ENCODE measurements around the gene PRKD1.
"Not testable (repeated sequence)": the region's sequence is repeated elsewhere in the genome, so short reads cannot be mapped to it uniquely, and the experiment has no call there.

PRKD1 gene

DNA sequence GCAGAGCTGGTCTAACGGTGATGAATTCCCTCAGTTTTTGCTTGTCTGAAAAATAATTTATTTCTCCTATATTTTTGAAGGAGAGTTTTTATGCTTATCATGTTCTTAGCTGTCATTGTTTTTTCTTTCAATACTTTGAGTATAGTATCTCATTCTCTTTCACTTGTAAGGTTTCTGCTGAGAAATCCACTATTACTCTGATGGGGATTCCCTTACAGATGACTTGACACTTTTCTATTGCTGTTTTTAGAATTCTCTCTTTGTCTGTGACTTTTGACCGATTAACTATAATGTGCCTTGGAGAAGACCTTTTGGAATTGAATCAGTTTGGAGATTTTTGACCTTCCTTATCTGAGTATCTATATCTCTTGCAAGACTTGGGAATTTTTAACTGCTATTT, 139.6 kb downstream of the PRKD1 start:
- H3K4me1 ChIP-seq (ENCODE audit: low read length): no peaks in the 10 kb centered on the region
- no peak overlapping the region for H3K9ac ChIP-seq (ENCODE audit: low read length)
- no peaks in the 10 kb centered on the region for H3K27me3 ChIP-seq (ENCODE audit: low read depth, low read length)
- H3K9me3 ChIP-seq (ENCODE audit: insufficient read depth, low read length): no peaks in the 10 kb centered on the region
- H3K36me3 ChIP-seq (replicated peaks; ENCODE audit: low read depth, low read length): no peaks in the 10 kb centered on the region
- H2AFZ ChIP-seq (ENCODE audit: low read depth, low read length): no peak overlapping the region
- H4K20me1 ChIP-seq (ENCODE audit: insufficient read depth, low read length): no peaks in the 10 kb centered on the region
- no peak for TF ChIP-seq EZH2phosphoT487 (IDR thresholded peaks at IDR 0.05; ENCODE audit: low read depth)
- TF ChIP-seq, protein P1, sequence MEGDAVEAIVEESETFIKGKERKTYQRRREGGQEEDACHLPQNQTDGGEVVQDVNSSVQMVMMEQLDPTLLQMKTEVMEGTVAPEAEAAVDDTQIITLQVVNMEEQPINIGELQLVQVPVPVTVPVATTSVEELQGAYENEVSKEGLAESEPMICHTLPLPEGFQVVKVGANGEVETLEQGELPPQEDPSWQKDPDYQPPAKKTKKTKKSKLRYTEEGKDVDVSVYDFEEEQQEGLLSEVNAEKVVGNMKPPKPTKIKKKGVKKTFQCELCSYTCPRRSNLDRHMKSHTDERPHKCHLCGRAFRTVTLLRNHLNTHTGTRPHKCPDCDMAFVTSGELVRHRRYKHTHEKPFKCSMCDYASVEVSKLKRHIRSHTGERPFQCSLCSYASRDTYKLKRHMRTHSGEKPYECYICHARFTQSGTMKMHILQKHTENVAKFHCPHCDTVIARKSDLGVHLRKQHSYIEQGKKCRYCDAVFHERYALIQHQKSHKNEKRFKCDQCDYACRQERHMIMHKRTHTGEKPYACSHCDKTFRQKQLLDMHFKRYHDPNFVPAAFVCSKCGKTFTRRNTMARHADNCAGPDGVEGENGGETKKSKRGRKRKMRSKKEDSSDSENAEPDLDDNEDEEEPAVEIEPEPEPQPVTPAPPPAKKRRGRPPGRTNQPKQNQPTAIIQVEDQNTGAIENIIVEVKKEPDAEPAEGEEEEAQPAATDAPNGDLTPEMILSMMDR (IDR thresholded peaks at IDR 0.05; ENCODE audit: low read depth, low read length): no peak
- no peak overlapping the region for H3K27ac ChIP-seq (ENCODE audit: low read length)
- no peak overlapping the region for H3K4me3 ChIP-seq (ENCODE audit: low read length)
- no peak overlapping the region for H3K4me2 ChIP-seq (ENCODE audit: low read length)
- H3K79me2 ChIP-seq (ENCODE audit: low read length): no peaks in the 10 kb centered on the region

DNA sequence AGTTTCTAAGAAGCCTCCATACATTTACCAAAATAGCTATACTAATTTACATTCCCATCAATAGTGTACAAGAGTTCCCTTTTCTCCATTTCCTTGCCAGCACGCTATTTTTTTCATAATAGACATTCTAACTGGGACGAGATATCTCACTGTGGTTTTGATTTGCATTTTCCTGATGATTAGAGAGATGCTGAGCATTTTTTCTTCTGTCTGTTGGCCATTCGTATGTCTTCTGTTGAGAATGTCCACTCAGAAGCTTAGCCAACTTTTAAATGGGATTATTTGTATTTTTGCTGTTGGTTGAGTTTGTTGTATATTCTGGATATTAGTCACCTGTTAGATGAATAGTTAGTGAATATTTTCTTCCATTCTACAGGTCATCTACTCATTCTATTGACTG, 144.1 kb downstream of the PRKD1 start:
- no peaks in the 10 kb centered on the region for H3K9me3 ChIP-seq (ENCODE audit: insufficient read depth, low read length)
- H3K36me3 ChIP-seq (replicated peaks; ENCODE audit: low read depth, low read length): no peaks in the 10 kb centered on the region

DNA sequence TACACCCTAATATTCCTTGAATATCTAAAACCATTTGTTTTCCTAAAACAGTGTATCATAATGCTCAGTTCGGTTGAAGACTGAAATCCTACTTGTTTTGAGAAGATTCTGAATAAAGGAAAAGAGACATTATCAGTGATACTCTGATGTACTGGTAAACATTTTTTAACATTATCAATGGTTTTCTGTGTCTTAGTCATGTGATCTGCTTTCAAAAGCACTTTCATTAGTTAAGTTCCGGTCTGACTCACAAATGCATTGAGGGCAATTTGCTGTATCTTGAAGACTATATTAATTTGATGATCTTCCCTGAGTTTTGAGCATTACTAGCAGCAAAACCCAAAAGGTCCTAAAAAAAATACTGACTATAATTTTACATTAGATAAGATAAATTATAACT, 145.6 kb downstream of the PRKD1 start:
- H3K36me3 ChIP-seq (replicated peaks; ENCODE audit: low read depth, low read length): no peaks in the 10 kb centered on the region
- no peak overlapping the region for H3K9ac ChIP-seq (ENCODE audit: low read length)
- H3K27ac ChIP-seq (ENCODE audit: low read length): no peak overlapping the region
- no peak overlapping the region for H3K4me2 ChIP-seq (ENCODE audit: low read length)
- H2AFZ ChIP-seq (ENCODE audit: low read depth, low read length): no peak overlapping the region
- no peaks in the 10 kb centered on the region for H4K20me1 ChIP-seq (ENCODE audit: insufficient read depth, low read length)
- no peaks in the 10 kb centered on the region for H3K9me3 ChIP-seq (ENCODE audit: insufficient read depth, low read length)
- no peaks in the 10 kb centered on the region for H3K79me2 ChIP-seq (ENCODE audit: low read length)
- H3K4me3 ChIP-seq (ENCODE audit: low read length): no peak overlapping the region
- no peak for TF ChIP-seq EZH2phosphoT487 (IDR thresholded peaks at IDR 0.05; ENCODE audit: low read depth)
- TF ChIP-seq, protein P1 (IDR thresholded peaks at IDR 0.05; ENCODE audit: low read depth, low read length): no peak
- no peaks in the 10 kb centered on the region for H3K4me1 ChIP-seq (ENCODE audit: low read length)
- H3K27me3 ChIP-seq (ENCODE audit: low read depth, low read length): no peaks in the 10 kb centered on the region

More for the DNA sequence above, 144.1 kb downstream of the PRKD1 start:
- H2AFZ ChIP-seq (ENCODE audit: low read depth, low read length): no peak overlapping the region
- no peak overlapping the region for H3K4me2 ChIP-seq (ENCODE audit: low read length)
- H3K27ac ChIP-seq (ENCODE audit: low read length): no peak overlapping the region
- H3K4me3 ChIP-seq (ENCODE audit: low read length): no peak overlapping the region
- no peaks in the 10 kb centered on the region for H3K4me1 ChIP-seq (ENCODE audit: low read length)
- H4K20me1 ChIP-seq (ENCODE audit: insufficient read depth, low read length): no peaks in the 10 kb centered on the region
- H3K79me2 ChIP-seq (ENCODE audit: low read length): no peaks in the 10 kb centered on the region
- no peaks in the 10 kb centered on the region for H3K27me3 ChIP-seq (ENCODE audit: low read depth, low read length)
- H3K9ac ChIP-seq (ENCODE audit: low read length): no peak overlapping the region
- TF ChIP-seq, protein P1 (IDR thresholded peaks at IDR 0.05; ENCODE audit: low read depth, low read length): no peak
- TF ChIP-seq EZH2phosphoT487 (IDR thresholded peaks at IDR 0.05; ENCODE audit: low read depth): no peak

DNA sequence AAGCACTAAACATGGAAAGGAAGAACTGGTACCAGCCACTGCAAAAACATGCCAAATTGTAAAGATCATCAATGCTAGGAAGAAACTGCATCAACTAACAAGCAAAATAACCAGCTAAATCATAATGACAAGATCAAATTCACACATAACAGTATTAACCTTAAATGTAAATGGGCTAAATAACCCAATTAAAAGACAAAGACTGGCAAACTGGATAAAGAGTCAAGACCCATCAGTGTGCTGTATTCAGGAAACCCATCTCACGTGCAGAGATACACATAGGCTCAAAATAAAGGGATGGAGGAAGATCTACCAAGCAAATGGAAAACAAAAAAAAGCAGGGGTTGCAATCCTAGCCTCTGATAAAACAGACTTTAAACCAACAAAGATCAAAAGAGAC, 150.5 kb downstream of the PRKD1 start:
- not testable (repeated sequence) for H4K20me1 ChIP-seq (ENCODE audit: insufficient read depth, low read length); H3K9ac ChIP-seq (ENCODE audit: low read length); H2AFZ ChIP-seq (ENCODE audit: low read depth, low read length); H3K36me3 ChIP-seq (replicated peaks; ENCODE audit: low read depth, low read length); H3K4me2 ChIP-seq (ENCODE audit: low read length); H3K4me3 ChIP-seq (ENCODE audit: low read length); H3K27me3 ChIP-seq (ENCODE audit: low read depth, low read length); H3K27ac ChIP-seq (ENCODE audit: low read length); H3K4me1 ChIP-seq (ENCODE audit: low read length); H3K9me3 ChIP-seq (ENCODE audit: insufficient read depth, low read length); H3K79me2 ChIP-seq (ENCODE audit: low read length)

DNA sequence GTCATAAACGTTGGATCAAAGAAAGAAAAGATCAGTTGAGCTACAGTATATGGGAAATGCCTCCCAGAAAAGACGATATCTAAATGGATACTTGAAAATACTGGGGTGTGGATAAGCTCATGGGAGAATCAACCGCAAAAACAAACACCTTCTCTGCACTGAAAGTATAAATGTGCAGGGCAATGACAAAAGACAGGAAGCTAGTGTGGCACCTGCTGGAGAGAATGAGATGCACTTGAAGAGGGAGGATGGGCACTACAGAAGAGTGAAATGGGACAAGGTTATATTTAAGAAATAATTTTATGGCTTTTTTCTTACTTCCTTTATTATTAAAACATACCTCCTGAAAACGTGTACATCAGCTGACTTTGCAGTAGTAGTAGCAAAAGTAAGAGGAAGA, 153.7 kb downstream of the PRKD1 start:
- Histone ChIP-seq H3K4me3 (ENCODE audit: low read length) (no peak overlapping the region), H3K79me2 (ENCODE audit: low read length) (no peaks in the 10 kb centered on the region), H4K20me1 (ENCODE audit: insufficient read depth, low read length) (no peaks in the 10 kb centered on the region), H3K9ac (ENCODE audit: low read length) (no peak overlapping the region), H3K9me3 (ENCODE audit: insufficient read depth, low read length) (no peaks in the 10 kb centered on the region), H3K36me3 (replicated peaks; ENCODE audit: low read depth, low read length) (no peaks in the 10 kb centered on the region), H3K27me3 (ENCODE audit: low read depth, low read length) (no peaks in the 10 kb centered on the region), H3K4me2 (ENCODE audit: low read length) (no peak overlapping the region), H3K27ac (ENCODE audit: low read length) (no peak overlapping the region), H2AFZ (ENCODE audit: low read depth, low read length) (no peak overlapping the region), H3K4me1 (ENCODE audit: low read length) (no peaks in the 10 kb centered on the region)
- no peak for TF ChIP-seq EZH2phosphoT487 (IDR thresholded peaks at IDR 0.05; ENCODE audit: low read depth)
- TF ChIP-seq, protein P1 (IDR thresholded peaks at IDR 0.05; ENCODE audit: low read depth, low read length): peak; percentile 10; the same call in 1 of the 2 replicates
